Measurements from ENCODE around the gene TTC24.
"Not testable (repeated sequence)": the region's sequence is repeated elsewhere in the genome, so short reads cannot be mapped to it uniquely, and the experiment has no call there.

Gene TTC24

GRCh38 chr1:156555715-156556114 lies 23.8 kb upstream of the TTC24 start:
- no peak for DNase-seq

- no peak for DNase-seq
These were observed 23.2 kb upstream of the TTC24 start for GRCh38 chr1:156556354-156556753.

GRCh38 chr1:156559086-156559796 lies 20.3 kb upstream of the TTC24 start:
- no peak for DNase-seq

- DNase-seq: no peak
These were observed 19.6 kb upstream of the TTC24 start for GRCh38 chr1:156559797-156560385.

GRCh38 chr1:156560585-156561163 lies 18.8 kb upstream of the TTC24 start:
- DNase-seq: no peak

GRCh38 chr1:156565519-156565918 lies 14.0 kb upstream of the TTC24 start:
- DNase-seq: no peak

GRCh38 chr1:156566436-156566835 lies 13.1 kb upstream of the TTC24 start:
- no peak for DNase-seq

- DNase-seq: no peak
These were observed 8.2 kb upstream of the TTC24 start for GRCh38 chr1:156571261-156571852.

- peak; percentile 59 to 61 for DNase-seq
These were observed 7.4 kb upstream of the TTC24 start, which contains the start of gene IQGAP3 for GRCh38 chr1:156571919-156572662. Gene IQGAP3, minus strand, starts transcription at chr1:156572565. Its CDS starts 36 bp downstream, at chr1:156572529.

- no peak for DNase-seq
These were observed 6.9 kb upstream of the TTC24 start for GRCh38 chr1:156572663-156573018.

GRCh38 chr1:156574039-156574633 lies 5.4 kb upstream of the TTC24 start:
- no peak for DNase-seq

- DNase-seq: no peak
These were observed 2.0 kb upstream of the TTC24 start for GRCh38 chr1:156577550-156577949.

- DNase-seq: no peak
These were observed 1.5 kb upstream of the TTC24 start for GRCh38 chr1:156578055-156578454.

- DNase-seq: peak in 1 of 2 donors; percentile 26
These were observed 2.3 kb downstream of the TTC24 start for GRCh38 chr1:156581661-156582387.

GRCh38 chr1:156582388-156583017 lies 3.0 kb downstream of the TTC24 start:
- DNase-seq: no peak

- peak; percentile 64 to 82 for DNase-seq
These were observed 4.5 kb downstream of the TTC24 start for GRCh38 chr1:156583821-156584622.

GRCh38 chr1:156584813-156585212 lies 5.3 kb downstream of the TTC24 start:
- no peak for DNase-seq

- DNase-seq: no peak
These were observed 6.8 kb downstream of the TTC24 start for GRCh38 chr1:156586323-156586722.

- no peak for DNase-seq
These were observed 7.5 kb downstream of the TTC24 start for GRCh38 chr1:156586892-156587477.

- not testable (repeated sequence) for DNase-seq
These were observed 8.4 kb downstream of the TTC24 start for GRCh38 chr1:156587927-156588326.

Measured in activated CD4-positive, alpha-beta T cell treated with anti-CD3 and anti-CD28 coated beads for 4 hours (primary cell).